HepG2 (cell line): Measurements from ENCODE around the gene NEDD8. TPM values are rescaled to one million over a fixed set of nuclear protein-coding genes. Genes with fewer than 3 reads are reported as not detected.

Experiments
- AKAP8 ChIP-seq: sonication (generic); formaldehyde crosslinking; IDR thresholded peaks from 2 replicates; pipeline ENCODE4 v1.5.1; 2020; ENCODE audit warnings: mild to moderate bottlenecking, missing genetic modification reagents
- BHLHE40 ChIP-seq: IDR thresholded peaks from 2 replicates; pipeline ENCODE4 v1.6.1; 2011; ENCODE audit warnings: low read length, improper control_type of control experiment
- BRF2 ChIP-seq: sonication (generic); formaldehyde crosslinking; IDR thresholded peaks from 2 replicates; pipeline ENCODE4 v1.8.1; 2022; ENCODE audit warnings: mild to moderate bottlenecking, missing genetic modification reagents
- EEA1 ChIP-seq: sonication (generic); formaldehyde crosslinking; IDR thresholded peaks from 2 replicates; pipeline ENCODE4 v1.5.1; 2020; ENCODE audit warnings: mild to moderate bottlenecking, missing genetic modification reagents, borderline replicate concordance
- ELK4 ChIP-seq: sonication (generic); formaldehyde crosslinking; IDR thresholded peaks from 2 replicates; pipeline ENCODE4 v1.9.0; 2021; ENCODE audit warnings: missing genetic modification reagents, borderline replicate concordance
- HDAC1 ChIP-seq: sonication (generic); formaldehyde crosslinking; IDR thresholded peaks from 2 replicates; pipeline ENCODE4 v1.5.1; 2020; ENCODE audit warnings: mild to moderate bottlenecking, missing genetic modification reagents
- KLF13 ChIP-seq: sonication (generic); formaldehyde crosslinking; IDR thresholded peaks from 2 replicates; pipeline ENCODE4 v1.4.0; 2020; ENCODE audit warnings: mild to moderate bottlenecking, missing genetic modification reagents
- NAIF1 ChIP-seq: sonication (generic); formaldehyde crosslinking; IDR thresholded peaks from 2 replicates; pipeline ENCODE4 v1.5.0; 2020; ENCODE audit warnings: mild to moderate bottlenecking, missing genetic modification reagents, borderline replicate concordance
- RBFOX2 ChIP-seq: fragments of 200-400 bp; formaldehyde crosslinking; IDR thresholded peaks from 2 replicates; pipeline ENCODE4 v1.6.1; 2017; ENCODE audit warnings: low read depth, mild to moderate bottlenecking, low read length
- SATB2 ChIP-seq: sonication (generic); formaldehyde crosslinking; IDR thresholded peaks from 2 replicates; pipeline ENCODE4 v1.5.0; 2020; ENCODE audit warnings: missing genetic modification reagents
- SRSF1 ChIP-seq: fragments of 200-400 bp; formaldehyde crosslinking; optimal IDR thresholded peaks from 2 replicates; pipeline ENCODE3; 2017; ENCODE audit warnings: mild to moderate bottlenecking, low read depth, low read length, moderate library complexity
- TFDP1 ChIP-seq: IDR thresholded peaks from 2 replicates; pipeline ENCODE4 v1.6.1; 2016; ENCODE audit warnings: missing compliant biosample characterization, missing genetic modification reagents, borderline replicate concordance
- TOPORS ChIP-seq: sonication (generic); formaldehyde crosslinking; IDR thresholded peaks from 2 replicates; pipeline ENCODE4 v1.8.0; 2023; ENCODE audit warnings: mild to moderate bottlenecking, missing genetic modification reagents
- USF2 ChIP-seq, 2 experiments: sonication (generic) in 1 of 2; formaldehyde crosslinking in 1 of 2; IDR thresholded peaks; 2 replicates each; pipeline versions ENCODE4 v1.5.1 to v1.6.1; 2011 to 2020; ENCODE audit warnings: borderline replicate concordance in 1 of 2, low read depth in 1 of 2, low read length in 1 of 2, mild to moderate bottlenecking in 1 of 2, missing genetic modification reagents in 1 of 2, moderate library complexity in 1 of 2
- ZNF234 ChIP-seq: sonication (generic); formaldehyde crosslinking; conservative IDR thresholded peaks from 2 replicates; pipeline ENCODE4 v1.5.1; 2020; ENCODE audit warnings: mild to moderate bottlenecking, missing genetic modification reagents
- ZNF280D ChIP-seq: sonication (generic); formaldehyde crosslinking; IDR thresholded peaks from 2 replicates; pipeline ENCODE4 v1.5.1; 2020; ENCODE audit warnings: mild to moderate bottlenecking, missing genetic modification reagents
- ZNF33A ChIP-seq: sonication (generic); formaldehyde crosslinking; IDR thresholded peaks from 2 replicates; pipeline ENCODE4 v1.5.1; 2020; ENCODE audit warnings: missing genetic modification reagents, mild to moderate bottlenecking, moderate library complexity, borderline replicate concordance
- ZNF460 ChIP-seq: sonication (generic); formaldehyde crosslinking; IDR thresholded peaks from 2 replicates; pipeline ENCODE4 v1.5.1; 2020; ENCODE audit warnings: missing genetic modification reagents, mild to moderate bottlenecking, borderline replicate concordance
- ZNF615 ChIP-seq: sonication (generic); formaldehyde crosslinking; IDR thresholded peaks from 2 replicates; pipeline ENCODE4 v1.5.0; 2020; ENCODE audit warnings: mild to moderate bottlenecking, missing genetic modification reagents, borderline replicate concordance
- polyA plus RNA-seq, 8 experiments: library from polyadenylated mRNA; depleted of rRNA in 3 of 8; stranded (reverse) in 7 of 8; unstranded in 1 of 8; fragments of >200 nt; fragmentation: Illumina TruSeq in 4 of 8; extraction: Trizol in 4 of 8; gene quantifications; 2 replicates each; pipeline versions ENCODE4 v1.2.1 to v1.2.3, GENCODE V29; 2011 to 2016; ENCODE audit warnings: low read depth in 4 of 8, missing spikeins in 1 of 8, mixed read lengths in 1 of 8; ENCODE audit not compliant: insufficient read depth in 1 of 8
- total RNA-seq, 5 experiments: library from RNA; depleted of rRNA; stranded (reverse); fragments of >200 nt; fragmentation: Illumina TruSeq; extraction: Trizol; gene quantifications; 2 replicates each; pipeline ENCODE4 v1.2.3, GENCODE V29; 2016; ENCODE audit warnings: low read depth in 1 of 5

Gene NEDD8
- total and polyA plus RNA-seq, 2 of the 13 experiments (the other 11 are each of a cell fraction or from before 2014, with no cell fraction given) = 535 to 713 TPM

- TF ChIP-seq ZNF280D (CRISPR knock-in tag) = peak; percentile 94
- TF ChIP-seq ZNF460 (CRISPR knock-in tag) = no peak
- peak; percentile 97 for TF ChIP-seq KLF13
- peak; percentile 84; the same call in 1 of the 2 replicates for TF ChIP-seq TOPORS (CRISPR knock-in tag)
- TF ChIP-seq AKAP8 = peak; percentile 95
- TF ChIP-seq TFDP1 (CRISPR knock-in tag) = peak; percentile 95
- no peak for TF ChIP-seq HDAC1
- TF ChIP-seq ZNF615 (CRISPR knock-in tag) = peak; percentile 71
- TF ChIP-seq ZNF33A (CRISPR knock-in tag) = no peak
- peak; percentile 93 for TF ChIP-seq BRF2 (CRISPR knock-in tag)
- TF ChIP-seq ZNF234 (CRISPR knock-in tag) = no peak
- TF ChIP-seq SRSF1 = peak; percentile 96
- TF ChIP-seq NAIF1 = peak; percentile 71; the same call in 1 of the 2 replicates
- TF ChIP-seq EEA1 (CRISPR knock-in tag) = peak; percentile 99; the same call in 1 of the 2 replicates
- peak; percentile 93 for TF ChIP-seq ELK4 (CRISPR knock-in tag)
- TF ChIP-seq BHLHE40 = peak; percentile 98
- peak; percentile 99 for TF ChIP-seq USF2 (IDR thresholded peaks at IDR 0.05; ENCODE audit: low read depth, low read length)
- peak; percentile 100 for TF ChIP-seq USF2 (CRISPR knock-in tag; IDR thresholded peaks at IDR 0.05; ENCODE audit: borderline replicate concordance)
- peak; percentile 96 for TF ChIP-seq SATB2
- peak; percentile 100 for TF ChIP-seq RBFOX2
Observed at GRCh38 chr14:24212924-24213865, 19.0 kb downstream of the NEDD8 start, which contains the start of gene CHMP4A (continued).
